Measurements from ENCODE around the gene COL23A1. TPM values are rescaled to one million over a fixed set of nuclear protein-coding genes. Genes with fewer than 3 reads are reported as not detected.

COL23A1 gene
- polyA plus RNA-seq, 2 of the 4 experiments (the other 2 are of a cell fraction): not detected

DNA sequence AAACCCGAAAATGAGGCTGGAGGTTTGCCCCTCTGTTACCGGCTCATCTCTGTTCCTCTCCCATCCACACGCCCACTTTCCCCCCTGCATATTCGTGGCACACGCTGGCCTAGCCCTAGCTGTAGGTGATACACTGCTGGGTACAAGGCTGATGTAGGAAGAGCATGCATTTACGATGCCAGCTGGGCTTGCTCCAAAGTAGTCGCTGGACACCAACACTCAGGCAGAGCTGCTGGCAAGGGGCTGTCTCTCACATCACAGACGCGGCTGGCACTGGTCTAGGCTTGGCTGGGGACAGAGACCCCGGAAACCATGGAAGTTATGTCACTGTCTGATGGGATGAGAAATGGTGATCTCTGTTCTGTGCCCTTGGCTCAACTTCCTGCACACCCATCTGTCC is 347.8 kb downstream of the COL23A1 start:
- Histone ChIP-seq H3K4me2 (no peak overlapping the region), H3K9me3 (no peaks in the 10 kb centered on the region), H3K27ac (no peak overlapping the region), H3K4me1 (no peaks in the 10 kb centered on the region), H3K4me3 (no peak overlapping the region)
- no peak for FAIRE-seq
- CTCF ChIA-PET: no interaction called here
- 59% methylated on average over 10 of the region's 10 CpGs for WGBS (ENCODE audit: missing lambda C conversion rate)
- ATAC-seq: no peak
- POLR2A ChIA-PET: no interaction called here
- TF ChIP-seq TP53 (CRISPR knock-in tag; IDR thresholded peaks at IDR 0.05) (no peak), ZNF302 (CRISPR knock-in tag; IDR thresholded peaks at IDR 0.05) (no peak), TFCP2L1 (CRISPR knock-in tag; IDR thresholded peaks at IDR 0.05) (no peak), HDAC2 (IDR thresholded peaks at IDR 0.05) (no peak), NR3C1 (IDR thresholded peaks at IDR 0.05) (no peak), RAD21 (conservative IDR thresholded peaks at IDR 0.05 in 1 of 2, IDR thresholded peaks at IDR 0.05 in 1 of 2) (no peak), BHLHE40 (IDR thresholded peaks at IDR 0.05; ENCODE audit: low read depth, low read length) (no peak), RNF2 (IDR thresholded peaks at IDR 0.05; ENCODE audit: borderline replicate concordance, low read depth) (no peak), CEBPB (IDR thresholded peaks at IDR 0.05) (no peak), MAFK (IDR thresholded peaks at IDR 0.05; ENCODE audit: partially characterized antibody) (no peak)
- TF ChIP-seq, protein P1, sequence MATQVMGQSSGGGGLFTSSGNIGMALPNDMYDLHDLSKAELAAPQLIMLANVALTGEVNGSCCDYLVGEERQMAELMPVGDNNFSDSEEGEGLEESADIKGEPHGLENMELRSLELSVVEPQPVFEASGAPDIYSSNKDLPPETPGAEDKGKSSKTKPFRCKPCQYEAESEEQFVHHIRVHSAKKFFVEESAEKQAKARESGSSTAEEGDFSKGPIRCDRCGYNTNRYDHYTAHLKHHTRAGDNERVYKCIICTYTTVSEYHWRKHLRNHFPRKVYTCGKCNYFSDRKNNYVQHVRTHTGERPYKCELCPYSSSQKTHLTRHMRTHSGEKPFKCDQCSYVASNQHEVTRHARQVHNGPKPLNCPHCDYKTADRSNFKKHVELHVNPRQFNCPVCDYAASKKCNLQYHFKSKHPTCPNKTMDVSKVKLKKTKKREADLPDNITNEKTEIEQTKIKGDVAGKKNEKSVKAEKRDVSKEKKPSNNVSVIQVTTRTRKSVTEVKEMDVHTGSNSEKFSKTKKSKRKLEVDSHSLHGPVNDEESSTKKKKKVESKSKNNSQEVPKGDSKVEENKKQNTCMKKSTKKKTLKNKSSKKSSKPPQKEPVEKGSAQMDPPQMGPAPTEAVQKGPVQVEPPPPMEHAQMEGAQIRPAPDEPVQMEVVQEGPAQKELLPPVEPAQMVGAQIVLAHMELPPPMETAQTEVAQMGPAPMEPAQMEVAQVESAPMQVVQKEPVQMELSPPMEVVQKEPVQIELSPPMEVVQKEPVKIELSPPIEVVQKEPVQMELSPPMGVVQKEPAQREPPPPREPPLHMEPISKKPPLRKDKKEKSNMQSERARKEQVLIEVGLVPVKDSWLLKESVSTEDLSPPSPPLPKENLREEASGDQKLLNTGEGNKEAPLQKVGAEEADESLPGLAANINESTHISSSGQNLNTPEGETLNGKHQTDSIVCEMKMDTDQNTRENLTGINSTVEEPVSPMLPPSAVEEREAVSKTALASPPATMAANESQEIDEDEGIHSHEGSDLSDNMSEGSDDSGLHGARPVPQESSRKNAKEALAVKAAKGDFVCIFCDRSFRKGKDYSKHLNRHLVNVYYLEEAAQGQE (IDR thresholded peaks at IDR 0.05): no peak
- no peak for DNase-seq (ENCODE audit: low read depth in 1 of 2, low spot score in 1 of 2)

DNA sequence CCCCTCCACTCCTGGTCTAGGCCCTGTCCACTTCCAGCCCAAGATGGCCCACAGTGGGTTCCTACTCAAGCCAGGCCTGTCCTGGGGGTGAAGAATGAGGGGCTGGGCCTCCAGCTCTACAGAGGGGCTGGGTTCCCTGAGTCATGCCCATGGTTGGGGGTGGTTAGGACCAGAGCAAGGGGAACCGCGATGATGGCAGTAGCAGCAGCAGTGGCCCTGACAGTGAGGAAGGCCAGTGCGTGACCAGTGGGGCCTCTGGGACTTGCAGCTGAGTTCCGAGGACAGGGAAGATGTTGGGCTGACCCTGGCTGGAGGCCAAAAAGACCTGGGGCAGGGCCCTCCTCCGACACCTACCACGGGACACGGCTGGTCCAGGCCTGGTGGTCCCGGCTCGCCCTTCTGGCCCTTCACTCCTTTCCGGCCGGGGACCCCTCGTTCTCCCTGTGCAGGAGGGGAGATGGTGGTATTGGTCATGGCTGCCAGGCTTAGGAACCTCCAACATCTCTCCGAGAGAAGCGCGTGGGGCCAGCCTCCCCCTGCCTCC is 348.4 kb downstream of the COL23A1 start:
- TF ChIP-seq RNF2 (IDR thresholded peaks at IDR 0.05; ENCODE audit: borderline replicate concordance, low read depth) (no peak), ESRRA (IDR thresholded peaks at IDR 0.05; ENCODE audit: borderline replicate concordance, low read length) (no peak), TP53 (CRISPR knock-in tag; IDR thresholded peaks at IDR 0.05) (no peak), ZFP36 (IDR thresholded peaks at IDR 0.05; ENCODE audit: borderline replicate concordance, partially characterized antibody) (no peak), CBX2 (IDR thresholded peaks at IDR 0.05; ENCODE audit: borderline replicate concordance, low read depth) (no peak), JUN (IDR thresholded peaks at IDR 0.05) (no peak), SREBF2 (IDR thresholded peaks at IDR 0.05) (no peak), EHF (CRISPR knock-in tag; IDR thresholded peaks at IDR 0.05) (no peak), USF2 (IDR thresholded peaks at IDR 0.05) (no peak), ZC3H11A (IDR thresholded peaks at IDR 0.05) (no peak), NPAS2 (CRISPR knock-in tag; IDR thresholded peaks at IDR 0.05; ENCODE audit: borderline replicate concordance) (no peak)
- TF ChIP-seq, protein P2, sequence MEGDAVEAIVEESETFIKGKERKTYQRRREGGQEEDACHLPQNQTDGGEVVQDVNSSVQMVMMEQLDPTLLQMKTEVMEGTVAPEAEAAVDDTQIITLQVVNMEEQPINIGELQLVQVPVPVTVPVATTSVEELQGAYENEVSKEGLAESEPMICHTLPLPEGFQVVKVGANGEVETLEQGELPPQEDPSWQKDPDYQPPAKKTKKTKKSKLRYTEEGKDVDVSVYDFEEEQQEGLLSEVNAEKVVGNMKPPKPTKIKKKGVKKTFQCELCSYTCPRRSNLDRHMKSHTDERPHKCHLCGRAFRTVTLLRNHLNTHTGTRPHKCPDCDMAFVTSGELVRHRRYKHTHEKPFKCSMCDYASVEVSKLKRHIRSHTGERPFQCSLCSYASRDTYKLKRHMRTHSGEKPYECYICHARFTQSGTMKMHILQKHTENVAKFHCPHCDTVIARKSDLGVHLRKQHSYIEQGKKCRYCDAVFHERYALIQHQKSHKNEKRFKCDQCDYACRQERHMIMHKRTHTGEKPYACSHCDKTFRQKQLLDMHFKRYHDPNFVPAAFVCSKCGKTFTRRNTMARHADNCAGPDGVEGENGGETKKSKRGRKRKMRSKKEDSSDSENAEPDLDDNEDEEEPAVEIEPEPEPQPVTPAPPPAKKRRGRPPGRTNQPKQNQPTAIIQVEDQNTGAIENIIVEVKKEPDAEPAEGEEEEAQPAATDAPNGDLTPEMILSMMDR (IDR thresholded peaks at IDR 0.05): no peak
- Histone ChIP-seq H3K9me3 (no peaks in the 10 kb centered on the region), H3K4me2 (no peak overlapping the region), H3K4me3 (no peak overlapping the region), H3K27ac (no peak overlapping the region), H3K4me1 (no peaks in the 10 kb centered on the region)
- 69% methylated on average over 15 of the region's 15 CpGs for WGBS (ENCODE audit: missing lambda C conversion rate)
- ChIA-PET POLR2A (no interaction called here), CTCF (interaction anchor here (0.6 to 1.2 kb wide), 2 partner anchors 11 to 58 kb away, joined by 3 read pairs; no protein-coding TSS in a partner anchor)
- no peak for FAIRE-seq
- ATAC-seq: no peak
- DNase-seq (ENCODE audit: low read depth in 1 of 2, low spot score in 1 of 2): no peak

Measured in A549 (cell line).